Endothelial cell of umbilical vein (primary cell): Measurements from ENCODE around the gene PRKG1. TPM values are rescaled to one million over a fixed set of nuclear protein-coding genes. Genes with fewer than 3 reads are reported as not detected.
"Not testable (repeated sequence)": the region's sequence is repeated elsewhere in the genome, so short reads cannot be mapped to it uniquely, and the experiment has no call there.

ENCODE experiments used
- BruUV-seq: library from RNA; stranded (reverse); fragments of 400-500 nt; replicated peaks from 2 replicates; lab custom pipeline; 2021; lab: Mats Ljungman, UMichigan
- CTCF ChIA-PET: fragments of 300-600, 350-600 bp; sonication (Branson Sonifier 250); formaldehyde crosslinking; loops from one replicate; lab custom pipeline; 2021; ENCODE audit warnings: antibody characterized with exemption, inconsistent platforms; lab: Charles Lee
- POLR2A ChIA-PET: fragments of 300-600, 350-600 bp; sonication (Branson Sonifier 250); formaldehyde crosslinking; loops from one replicate; lab custom pipeline; 2021; ENCODE audit warnings: antibody characterized with exemption, inconsistent platforms; lab: Charles Lee
- DNase-seq: peaks from one replicate; pipeline ENCODE4 v3.0.0-alpha.2; 2011; ENCODE audit warnings: low read depth, low spot score
- FAIRE-seq: peaks from 2 replicates; lab custom pipeline; 2011; peaks lifted over from hg19 to GRCh38; lab: Jason Lieb, UNC
- H2AFZ ChIP-seq: 2 replicates; pipeline ENCODE4 v1.6.0; 2012; ENCODE audit warnings: low read depth, low read length, control low read depth, inconsistent platforms
- H3K27ac ChIP-seq: 2 replicates; pipeline ENCODE4 v1.5.1; 2011; ENCODE audit warnings: low read depth, mild to moderate bottlenecking, control low read depth, low read length, moderate library complexity; ENCODE audit not compliant: insufficient read depth
- H3K27me3 ChIP-seq, 2 experiments: 2 replicates each; pipeline versions ENCODE4 v1.6.0 to v1.6.1; 2011; ENCODE audit warnings: low read length in 2 of 2, mixed read lengths in 1 of 2; ENCODE audit not compliant: control insufficient read depth in 2 of 2, insufficient read depth in 2 of 2
- H3K36me3 ChIP-seq, 2 experiments: 2 replicates in 1 of 2; 3 replicates in 1 of 2; pipeline ENCODE4 v1.5.1; 2011; ENCODE audit warnings: low read length in 2 of 2, mild to moderate bottlenecking in 1 of 2, moderate library complexity in 1 of 2; ENCODE audit not compliant: control insufficient read depth in 2 of 2, insufficient read depth in 2 of 2; ENCODE audit errors: extremely low read depth in 1 of 2
- H3K4me1 ChIP-seq: 3 replicates; pipeline ENCODE4 v1.5.1; 2011; ENCODE audit warnings: mild to moderate bottlenecking, low read length; ENCODE audit not compliant: control insufficient read depth, insufficient read depth; ENCODE audit errors: extremely low read depth
- H3K4me2 ChIP-seq: 2 replicates; pipeline ENCODE4 v1.6.1; 2011; ENCODE audit warnings: low read length, control low read depth, mixed read lengths; ENCODE audit not compliant: insufficient read depth
- H3K4me3 ChIP-seq, 3 experiments: fragments of 200-600 bp in 1 of 3; sonication (generic), shearing (Covaris generic) in 1 of 3; replicated peaks in 1 of 3; 2 replicates each; pipeline ENCODE4 v1.5.1; 2011 to 2016; ENCODE audit warnings: control low read depth in 3 of 3, low read length in 3 of 3, mild to moderate bottlenecking in 2 of 3, inconsistent platforms in 1 of 3, low read depth in 1 of 3, moderate library complexity in 1 of 3; ENCODE audit not compliant: insufficient read depth in 1 of 3
- H3K79me2 ChIP-seq: 2 replicates; pipeline ENCODE4 v1.6.0; 2012; ENCODE audit warnings: low read length, inconsistent platforms; ENCODE audit not compliant: control insufficient read depth, insufficient read depth
- H3K9ac ChIP-seq: replicated peaks from 2 replicates; pipeline ENCODE3; 2011; ENCODE audit warnings: low read length, control low read depth; ENCODE audit not compliant: insufficient read depth; ENCODE audit errors: extremely low read depth
- H3K9me1 ChIP-seq: replicated peaks from 3 replicates; pipeline ENCODE4 v1.6.0; 2011; ENCODE audit warnings: mild to moderate bottlenecking, low read length; ENCODE audit not compliant: control insufficient read depth, insufficient read depth; ENCODE audit errors: extremely low read depth
- H3K9me3 ChIP-seq: replicated peaks from 2 replicates; pipeline ENCODE4 v1.5.1; 2012; ENCODE audit warnings: low read length, inconsistent platforms; ENCODE audit not compliant: control insufficient read depth, insufficient read depth
- H4K20me1 ChIP-seq: replicated peaks from 2 replicates; pipeline ENCODE3; 2011; ENCODE audit warnings: mild to moderate bottlenecking, low read length; ENCODE audit not compliant: control insufficient read depth, insufficient read depth; ENCODE audit errors: extremely low read depth
- FOS ChIP-seq: IDR thresholded peaks from 2 replicates; pipeline ENCODE4 v1.6.1; 2011; ENCODE audit warnings: mild to moderate bottlenecking, low read length, moderate library complexity, borderline replicate concordance; ENCODE audit not compliant: insufficient read depth
- GATA2 ChIP-seq: IDR thresholded peaks from 2 replicates; pipeline ENCODE4 v1.7.0; 2011; ENCODE audit warnings: low read depth, mild to moderate bottlenecking, moderate library complexity, mixed read lengths, low read length; ENCODE audit not compliant: insufficient read length, insufficient read depth
- POLR2A ChIP-seq: IDR thresholded peaks from 2 replicates; pipeline ENCODE4 v1.6.1; 2012; ENCODE audit warnings: low read depth, mild to moderate bottlenecking, control low read depth, low read length
- dilution Hi-C: fragments of 300-500 bp; cut with MboI; formaldehyde crosslinking; loops from one replicate; pipeline ENCODE4 v1.15.0; 2019; ENCODE audit warnings: low sequenced_read_pairs; ENCODE audit not compliant: extremely low pct_ligation_motif_present
- intact Hi-C: fragments of 100-400 bp; cut with micrococcal nuclease; formaldehyde crosslinking; loops from one replicate; pipeline ENCODE4 v1.10.0; 2022
- polyA plus RNA-seq, 4 experiments: library from polyadenylated mRNA; depleted of rRNA in 3 of 4; stranded (reverse) in 3 of 4; unstranded in 1 of 4; fragments of >200 nt; gene quantifications; 2 replicates each; pipeline versions ENCODE4 v1.2.1 to v1.2.3, GENCODE V29; 2011 to 2012; ENCODE audit warnings: missing spikeins in 1 of 4
- total RNA-seq: library from RNA; stranded (reverse); gene quantifications from 2 replicates; pipeline ENCODE4 v1.2.3, GENCODE V29; 2021
- TF ChIP-seq, protein P1 (sequence below): IDR thresholded peaks from 2 replicates; pipeline ENCODE4 v1.6.1; 2011; ENCODE audit not compliant: insufficient read depth, insufficient read length
- TF ChIP-seq, protein P2 (sequence below), 2 donors: IDR thresholded peaks; 1 replicate in 1 of 2; 2 replicates in 1 of 2; pipeline ENCODE4 v1.5.1; 2011; ENCODE audit warnings: low read length in 2 of 2, mild to moderate bottlenecking in 2 of 2, moderate library complexity in 2 of 2, control low read depth in 1 of 2, inconsistent platforms in 1 of 2, low read depth in 1 of 2; ENCODE audit not compliant: insufficient read depth in 1 of 2; ENCODE audit errors: extremely low read depth in 1 of 2

Gene PRKG1
- total and polyA plus RNA-seq, 2 donors (not counting 3 experiments of a cell fraction or from before 2014, with no cell fraction given), result 0.01 to 0.18 TPM

DNA sequence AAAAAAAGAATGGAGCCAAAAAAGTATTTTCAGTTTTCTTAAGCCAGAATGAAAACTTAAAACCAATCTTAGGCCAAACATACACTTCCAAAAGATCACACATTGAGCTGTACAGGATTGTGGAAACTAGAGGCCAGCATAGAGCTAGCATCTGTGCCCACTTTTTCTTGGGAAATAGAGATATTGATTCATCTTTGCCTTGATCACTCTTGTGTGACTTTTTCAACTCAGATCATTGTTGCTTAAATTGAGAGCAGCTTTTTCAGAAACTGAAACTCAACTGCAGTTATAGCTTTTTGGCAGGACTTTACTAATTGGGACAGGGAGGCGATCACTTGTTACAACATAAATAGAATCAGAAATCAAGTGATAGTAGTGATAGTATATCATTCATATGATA, 132.2 kb downstream of the PRKG1 start:
- POLR2A ChIA-PET, result no interaction called here
- Histone ChIP-seq H4K20me1 (no peaks in the 10 kb centered on the region), H3K79me2 (no peaks in the 10 kb centered on the region), H3K27ac (no peak overlapping the region), H3K9ac (no peak overlapping the region), H3K4me1 (no peaks in the 10 kb centered on the region), H2AFZ (no peak overlapping the region), H3K4me3 (no peak overlapping the region), H3K9me3 (no peaks in the 10 kb centered on the region), H3K9me1 (no peaks in the 10 kb centered on the region), H3K4me2 (no peak overlapping the region), H3K36me3 (no peaks in the 10 kb centered on the region), H3K27me3 (peaks cover 3 to 4% of the 10 kb centered on the region in 2 experiments)
- dilution Hi-C loops (no loop called here), intact Hi-C loops (no loop called here)
- FAIRE-seq (no peak), DNase-seq (no peak)
- no TSS peak for BruUV-seq
- TF ChIP-seq POLR2A (no peak), FOS (no peak), GATA2 (no peak)
- TF ChIP-seq, protein P1, sequence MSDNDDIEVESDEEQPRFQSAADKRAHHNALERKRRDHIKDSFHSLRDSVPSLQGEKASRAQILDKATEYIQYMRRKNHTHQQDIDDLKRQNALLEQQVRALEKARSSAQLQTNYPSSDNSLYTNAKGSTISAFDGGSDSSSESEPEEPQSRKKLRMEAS, result no peak
- TF ChIP-seq, protein P2, sequence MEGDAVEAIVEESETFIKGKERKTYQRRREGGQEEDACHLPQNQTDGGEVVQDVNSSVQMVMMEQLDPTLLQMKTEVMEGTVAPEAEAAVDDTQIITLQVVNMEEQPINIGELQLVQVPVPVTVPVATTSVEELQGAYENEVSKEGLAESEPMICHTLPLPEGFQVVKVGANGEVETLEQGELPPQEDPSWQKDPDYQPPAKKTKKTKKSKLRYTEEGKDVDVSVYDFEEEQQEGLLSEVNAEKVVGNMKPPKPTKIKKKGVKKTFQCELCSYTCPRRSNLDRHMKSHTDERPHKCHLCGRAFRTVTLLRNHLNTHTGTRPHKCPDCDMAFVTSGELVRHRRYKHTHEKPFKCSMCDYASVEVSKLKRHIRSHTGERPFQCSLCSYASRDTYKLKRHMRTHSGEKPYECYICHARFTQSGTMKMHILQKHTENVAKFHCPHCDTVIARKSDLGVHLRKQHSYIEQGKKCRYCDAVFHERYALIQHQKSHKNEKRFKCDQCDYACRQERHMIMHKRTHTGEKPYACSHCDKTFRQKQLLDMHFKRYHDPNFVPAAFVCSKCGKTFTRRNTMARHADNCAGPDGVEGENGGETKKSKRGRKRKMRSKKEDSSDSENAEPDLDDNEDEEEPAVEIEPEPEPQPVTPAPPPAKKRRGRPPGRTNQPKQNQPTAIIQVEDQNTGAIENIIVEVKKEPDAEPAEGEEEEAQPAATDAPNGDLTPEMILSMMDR (IDR thresholded peaks at IDR 0.05; ENCODE audit: extremely low read depth in 1 of 2, insufficient read depth in 1 of 2, low read depth in 1 of 2, low read length in 2 of 2), result no peak
- CTCF ChIA-PET, result interaction anchor here (0.7 to 0.8 kb wide), 2 partner anchors 8 to 184 kb away, joined by 3 read pairs; no protein-coding TSS in a partner anchor

DNA sequence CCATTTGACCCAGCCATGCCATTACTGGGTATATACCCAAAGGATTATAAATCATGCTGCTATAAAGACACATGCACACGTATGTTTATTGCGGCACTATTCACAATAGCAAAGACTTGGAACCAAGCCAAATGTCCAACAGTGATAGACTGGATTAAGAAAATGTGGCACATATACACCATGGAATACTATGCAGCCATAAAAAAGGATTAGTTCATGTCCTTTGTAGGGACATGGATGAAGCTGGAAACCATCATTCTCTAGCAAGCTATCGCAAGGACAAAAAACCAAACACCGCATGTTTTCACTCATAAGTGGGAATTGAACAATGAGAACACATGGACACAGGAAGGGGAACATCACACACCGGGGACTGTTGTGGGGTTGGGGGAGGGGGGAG, 138.7 kb downstream of the PRKG1 start:
- H3K9ac ChIP-seq, CTCF ChIA-PET, H3K4me2 ChIP-seq, intact Hi-C loops, FAIRE-seq, H3K27me3 ChIP-seq, H3K27ac ChIP-seq, H3K36me3 ChIP-seq, dilution Hi-C loops, H3K9me3 ChIP-seq, H4K20me1 ChIP-seq, H2AFZ ChIP-seq, H3K79me2 ChIP-seq, DNase-seq, H3K9me1 ChIP-seq, BruUV-seq, H3K4me1 ChIP-seq, H3K4me3 ChIP-seq, POLR2A ChIA-PET: not testable (repeated sequence)
